Posterior cingulate gyrus (tissue), 11 donors: Measurements from ENCODE around the gene EFHB.
"Not testable (repeated sequence)": the region's sequence is repeated elsewhere in the genome, so short reads cannot be mapped to it uniquely, and the experiment has no call there.

Experiments used
- DNase-seq, 10 donors: peaks; one replicate each; pipeline versions ENCODE4 v3.0.0 to v3.0.0-alpha.2; 2020 to 2021; ENCODE audit warnings: mixed read lengths in 3 of 10
- intact Hi-C: fragments of 100-400 bp; cut with DNase I; formaldehyde crosslinking; loops from one replicate; pipeline ENCODE4 v1.15.1; 2023

Gene EFHB

DNA sequence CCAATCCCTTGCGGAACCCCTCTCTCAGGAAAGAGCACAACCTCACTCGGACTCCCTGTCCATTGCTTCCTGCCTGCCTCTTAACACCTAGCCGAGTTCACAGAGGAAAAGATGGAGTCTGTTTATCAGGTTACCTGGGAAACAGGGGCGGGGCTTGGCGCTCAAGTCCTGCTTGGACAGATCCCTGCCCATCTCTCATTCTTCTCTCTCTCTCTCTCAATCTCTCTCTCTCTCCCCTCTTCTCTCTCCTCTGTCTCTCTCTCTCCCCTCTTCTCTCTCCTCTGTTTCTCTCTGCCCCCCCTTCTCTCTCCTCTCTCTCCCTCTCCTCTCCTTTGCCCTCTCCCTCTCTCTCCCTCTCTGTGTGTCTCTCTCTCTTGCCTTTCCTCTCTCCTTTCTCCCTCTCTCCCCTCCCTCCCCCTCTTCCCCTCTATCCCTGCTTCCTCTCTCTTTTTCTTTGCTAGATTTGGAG is at the start of gene EFHB:
Gene EFHB (minus strand): TSS at position 120 of the 469 bp plus-strand sequence. CDS start 199 bp downstream, outside the sequence.
- DNase-seq, result no peak
- intact Hi-C loops, result no loop called here

DNA sequence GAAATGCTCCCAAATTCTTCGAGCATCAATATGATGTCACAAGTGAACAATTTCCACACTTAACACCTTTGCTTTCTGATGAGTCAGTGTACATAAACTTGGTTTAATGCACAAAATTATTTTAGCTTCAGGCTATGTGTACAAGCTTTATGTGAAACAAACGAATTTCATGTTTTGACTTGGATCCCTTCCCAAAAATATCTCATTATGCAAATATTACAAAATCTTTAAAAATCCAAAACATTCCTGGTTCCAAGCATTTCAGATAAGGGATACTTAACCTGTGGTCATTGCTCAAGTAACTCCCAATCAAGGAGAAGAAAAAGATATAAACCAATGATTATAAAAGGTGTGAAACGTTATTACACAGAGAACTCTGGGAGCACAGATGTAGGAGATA is 38.0 kb upstream of the EFHB start:
- intact Hi-C loops, result no loop called here
- DNase-seq, result no peak

GRCh38 chr3:19970327-19970726 is 36.3 kb upstream of the EFHB start:
- no peak for DNase-seq

GRCh38 chr3:19967812-19968211 is 33.8 kb upstream of the EFHB start:
- no peak for DNase-seq
- intact Hi-C loops, result no loop called here

More at GRCh38 chr3:19970327-19970726, 36.3 kb upstream of the EFHB start:
- intact Hi-C loops, result no loop called here

DNA sequence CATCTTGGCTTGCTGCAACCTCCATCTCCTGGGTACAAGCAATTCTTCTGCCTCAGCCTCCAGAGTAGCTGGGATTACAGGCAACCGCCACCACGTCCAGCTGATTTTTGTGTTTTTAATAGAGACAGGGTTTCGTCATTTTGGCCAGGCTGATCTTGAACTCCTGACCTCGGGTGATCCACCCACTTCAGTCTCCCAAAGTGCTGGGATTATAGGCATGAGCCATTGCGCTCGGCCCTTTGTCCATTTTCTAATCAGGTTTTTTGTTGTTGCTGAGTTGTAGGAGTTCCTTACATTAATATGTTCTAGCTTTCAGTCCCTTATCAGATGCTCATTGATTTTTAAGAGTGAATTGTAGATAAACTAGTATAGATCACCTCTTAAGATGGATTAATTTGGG is 33.2 kb upstream of the EFHB start:
- intact Hi-C loops, result no loop called here
- DNase-seq, result no peak

GRCh38 chr3:19961960-19962359 is 27.9 kb upstream of the EFHB start:
- intact Hi-C loops, result no loop called here
- DNase-seq, result no peak

DNA sequence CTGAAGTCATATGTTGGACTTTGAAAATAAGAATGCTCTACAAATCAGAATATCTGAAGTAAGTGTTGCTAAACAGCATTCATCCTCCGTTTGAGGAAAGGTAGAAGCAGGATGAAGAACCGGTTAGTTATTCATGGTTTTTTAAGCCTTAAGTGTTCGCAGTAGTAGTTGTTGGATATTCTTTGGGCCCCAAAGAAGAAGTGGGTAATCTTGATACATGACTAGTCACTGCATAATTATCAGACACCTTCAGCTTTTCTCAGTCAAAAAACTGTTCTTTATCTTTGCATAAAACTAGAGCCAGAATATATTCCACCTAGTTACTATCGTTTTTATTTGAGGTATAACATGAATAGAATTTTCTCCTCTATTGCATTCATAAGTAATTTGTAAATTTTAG is 26.7 kb upstream of the EFHB start:
- intact Hi-C loops, result no loop called here
- no peak for DNase-seq

- intact Hi-C loops, result no loop called here
- no peak for DNase-seq
Measured at GRCh38 chr3:19959505-19959904, 25.5 kb upstream of the EFHB start.

- DNase-seq, intact Hi-C loops: not testable (repeated sequence)
Measured at GRCh38 chr3:19957354-19957753, 23.3 kb upstream of the EFHB start.

DNA sequence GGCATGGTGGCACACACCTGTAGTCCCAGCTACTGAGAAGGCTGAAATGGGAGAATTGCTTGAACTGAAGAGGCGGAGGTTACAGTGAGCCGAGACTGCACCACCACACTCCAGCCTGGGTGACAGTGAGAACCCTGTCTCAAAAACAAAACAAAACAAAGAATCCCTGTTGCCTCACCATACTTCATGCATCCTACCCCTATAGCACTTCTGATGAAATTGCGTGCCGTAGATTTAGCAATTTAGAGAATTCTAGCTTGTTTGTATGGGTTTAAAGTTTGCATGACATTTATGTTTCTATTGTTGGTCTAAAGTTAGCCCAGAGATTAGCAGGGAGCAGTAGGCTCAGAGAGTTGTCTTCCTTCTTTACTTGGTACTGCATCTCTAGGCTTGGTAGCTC is 20.7 kb upstream of the EFHB start:
- intact Hi-C loops, result no loop called here
- no peak for DNase-seq

- DNase-seq, result no peak
- intact Hi-C loops, result no loop called here
Measured at GRCh38 chr3:19950316-19950715, 16.3 kb upstream of the EFHB start.

DNA sequence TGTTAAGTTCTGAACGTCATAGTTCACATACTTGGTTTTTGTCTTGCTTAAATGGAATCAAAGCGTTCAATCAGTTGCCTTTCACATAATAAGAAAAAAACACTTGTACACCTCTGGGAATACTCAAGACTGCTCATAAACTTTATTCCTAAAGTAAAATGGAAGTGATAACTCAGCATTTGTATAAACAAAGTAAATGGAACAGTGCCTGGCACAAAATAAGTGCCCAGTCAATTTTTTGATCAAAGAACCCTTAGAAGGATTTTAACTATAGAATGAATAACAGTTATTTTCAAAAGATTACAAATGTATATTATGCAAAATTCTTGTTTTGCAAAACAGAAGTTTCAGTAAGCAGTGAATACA is 14.2 kb upstream of the EFHB start:
- intact Hi-C loops, result loop anchor here (5.0 kb wide), 2 partner anchors 61 to 239 kb away; partner anchors contain the start of gene SGO1
- DNase-seq, result no peak

DNA sequence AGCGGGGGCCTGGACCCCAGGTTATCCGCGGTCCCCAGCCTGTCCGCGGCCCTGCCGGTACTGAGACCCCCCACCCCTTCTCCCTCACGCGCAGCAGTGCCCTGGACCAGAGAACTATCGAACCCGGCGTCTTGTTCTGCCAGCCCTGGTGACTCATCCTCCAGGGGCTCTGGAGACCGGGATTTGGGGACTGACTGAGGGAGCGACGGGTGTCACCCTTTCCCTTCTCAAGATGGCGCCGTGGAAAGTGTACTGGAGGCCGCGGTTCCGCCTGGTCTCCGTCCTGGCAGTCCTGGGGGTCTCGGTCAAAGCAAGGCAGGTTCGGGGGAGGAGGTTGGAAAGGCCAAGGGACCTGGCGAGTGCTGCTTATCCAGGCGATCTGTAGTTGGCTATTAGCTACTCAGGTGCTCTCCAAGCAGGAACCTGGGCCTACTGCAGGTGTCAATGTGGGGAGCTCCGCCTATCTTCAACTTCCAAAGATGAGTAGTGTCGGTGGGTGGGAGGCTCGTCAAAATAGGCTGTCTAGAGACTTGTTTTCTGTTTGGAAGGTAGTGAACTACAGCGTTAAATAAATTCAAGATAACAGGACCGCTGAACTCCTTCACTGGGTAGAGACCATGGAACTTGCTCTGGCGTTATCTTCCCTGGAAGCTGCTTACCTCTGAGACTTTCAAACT is 13.7 kb upstream of the EFHB start:
- intact Hi-C loops, result loop anchor here (1.0 to 5.0 kb wide), 3 partner anchors 60 to 240 kb away; partner anchors contain the start of gene SGO1
- DNase-seq, result peak; percentile 22 to 91 (median 42)

GRCh38 chr3:19946832-19947548 is 13.0 kb upstream of the EFHB start, which contains the start of gene RAB5A:
RAB5A (plus strand) TSS chr3:19947097; CDS start chr3:19950899, 3,802 bp downstream.
- peak; percentile 92 to 99 (median 95) for DNase-seq
- intact Hi-C loops, result loop anchor here (1.0 to 5.0 kb wide), 3 partner anchors 60 to 240 kb away; partner anchors contain the start of gene SGO1

- DNase-seq, result peak in 2 of 10 donors; percentile 12 to 18
- intact Hi-C loops, result loop anchor here (5.0 kb wide), 2 partner anchors 59 to 241 kb away; partner anchors contain the start of gene SGO1
Measured at GRCh38 chr3:19945969-19946831, 12.2 kb upstream of the EFHB start.

GRCh38 chr3:19945534-19945933 is 11.5 kb upstream of the EFHB start:
- no peak for DNase-seq
- intact Hi-C loops, result loop anchor here (5.0 kb wide), 2 partner anchors 58 to 242 kb away; partner anchors contain the start of gene SGO1

DNA sequence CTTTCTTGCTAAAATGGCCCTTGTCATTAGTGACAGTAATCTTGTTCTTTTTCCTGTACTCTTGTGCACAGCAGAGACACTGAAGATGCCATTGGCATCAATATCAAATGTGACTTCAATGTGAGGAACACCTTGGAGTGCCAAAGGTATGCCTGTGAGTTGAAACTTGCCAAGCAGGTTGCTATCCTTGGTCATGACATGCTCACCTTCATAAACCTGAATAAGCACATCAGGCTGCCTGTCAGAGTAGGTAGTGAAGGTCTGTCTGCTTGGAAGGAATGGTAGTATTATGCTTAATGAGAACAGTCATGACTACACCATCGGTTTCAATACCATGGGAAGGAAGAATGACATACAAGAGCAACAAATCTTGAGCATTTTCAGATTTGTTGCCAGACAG is 6.6 kb upstream of the EFHB start:
- intact Hi-C loops, result no loop called here
- DNase-seq, result no peak

DNA sequence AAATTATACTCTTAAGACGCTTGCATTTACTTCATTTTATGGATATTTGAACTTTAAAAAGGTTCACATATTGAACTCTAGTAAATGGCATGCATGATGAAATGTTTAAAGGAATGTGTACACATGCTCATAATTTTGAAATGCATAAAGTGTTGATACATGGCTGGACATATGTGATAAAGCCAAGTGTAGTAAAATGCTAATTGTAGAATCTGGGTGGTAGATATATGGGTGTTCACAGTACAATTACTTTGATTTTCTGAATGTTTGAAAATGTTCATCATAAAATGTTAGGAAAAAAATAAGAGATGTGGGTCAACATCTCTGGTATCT is 4.2 kb upstream of the EFHB start:
- DNase-seq, result no peak

GRCh38 chr3:19937459-19938294 is 3.7 kb upstream of the EFHB start:
- intact Hi-C loops, result no loop called here

More for the DNA sequence above, 4.2 kb upstream of the EFHB start:
- intact Hi-C loops, result no loop called here

GRCh38 chr3:19932422-19932821 is 1.6 kb downstream of the EFHB start:
- intact Hi-C loops, result no loop called here
- no peak for DNase-seq

More at GRCh38 chr3:19937459-19938294, 3.7 kb upstream of the EFHB start:
- DNase-seq, result no peak
